ENCODE measurements around the gene DIP2A.

Gene DIP2A

DNA sequence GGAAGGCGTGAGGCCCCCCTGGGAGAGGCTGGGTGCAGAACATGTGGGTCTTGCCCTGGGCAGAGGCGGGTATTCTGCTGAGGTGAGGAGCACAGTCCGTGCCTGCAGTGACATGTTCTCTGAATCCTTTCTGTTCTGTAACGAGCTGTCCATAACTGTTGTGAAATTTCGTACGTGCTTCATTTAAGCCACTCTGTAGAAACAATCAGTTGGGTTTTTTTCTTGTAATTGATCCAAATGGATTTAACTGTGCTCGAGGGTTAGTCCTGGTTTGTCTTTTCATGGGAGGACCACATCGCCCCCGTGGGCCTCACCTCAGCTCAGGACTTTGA lies 45.4 kb upstream of the DIP2A start:
- Histone ChIP-seq H3K4me3 (ENCODE audit: low read length) (no peak overlapping the region), H3F3A (ENCODE audit: control insufficient read depth, insufficient read depth) (no peaks in the 10 kb centered on the region; the same call in 1 of the 2 replicates), H3K4me1 (ENCODE audit: control insufficient read depth, low read length) (no peaks in the 10 kb centered on the region), H3K9me3 (ENCODE audit: control insufficient read depth, insufficient read depth, low read length) (no peaks in the 10 kb centered on the region), H4K20me1 (ENCODE audit: control insufficient read depth, insufficient read depth, low read depth, low read length) (0 out of 2 replicates have a peak, but pooled peaks cover 4% of the 10 kb centered on the region), H3K27ac (ENCODE audit: low read depth, low read length) (no peak overlapping the region), H3K36me3 (ENCODE audit: control insufficient read depth, low read length) (peaks cover 44% of the 10 kb centered on the region), H3K79me2 (ENCODE audit: control insufficient read depth, low read length) (no peaks in the 10 kb centered on the region), H3K27me3 (ENCODE audit: control insufficient read depth, low read length) (no peaks in the 10 kb centered on the region), H3K9me2 (replicated peaks; ENCODE audit: control insufficient read depth, low read length) (no peaks in the 10 kb centered on the region), H3K4me2 (ENCODE audit: low read length) (no peak overlapping the region)
- TF ChIP-seq, protein P1, sequence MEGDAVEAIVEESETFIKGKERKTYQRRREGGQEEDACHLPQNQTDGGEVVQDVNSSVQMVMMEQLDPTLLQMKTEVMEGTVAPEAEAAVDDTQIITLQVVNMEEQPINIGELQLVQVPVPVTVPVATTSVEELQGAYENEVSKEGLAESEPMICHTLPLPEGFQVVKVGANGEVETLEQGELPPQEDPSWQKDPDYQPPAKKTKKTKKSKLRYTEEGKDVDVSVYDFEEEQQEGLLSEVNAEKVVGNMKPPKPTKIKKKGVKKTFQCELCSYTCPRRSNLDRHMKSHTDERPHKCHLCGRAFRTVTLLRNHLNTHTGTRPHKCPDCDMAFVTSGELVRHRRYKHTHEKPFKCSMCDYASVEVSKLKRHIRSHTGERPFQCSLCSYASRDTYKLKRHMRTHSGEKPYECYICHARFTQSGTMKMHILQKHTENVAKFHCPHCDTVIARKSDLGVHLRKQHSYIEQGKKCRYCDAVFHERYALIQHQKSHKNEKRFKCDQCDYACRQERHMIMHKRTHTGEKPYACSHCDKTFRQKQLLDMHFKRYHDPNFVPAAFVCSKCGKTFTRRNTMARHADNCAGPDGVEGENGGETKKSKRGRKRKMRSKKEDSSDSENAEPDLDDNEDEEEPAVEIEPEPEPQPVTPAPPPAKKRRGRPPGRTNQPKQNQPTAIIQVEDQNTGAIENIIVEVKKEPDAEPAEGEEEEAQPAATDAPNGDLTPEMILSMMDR (IDR thresholded peaks at IDR 0.05; ENCODE audit: low read depth, low read length, poor library complexity, severe bottlenecking): no peak

DNA sequence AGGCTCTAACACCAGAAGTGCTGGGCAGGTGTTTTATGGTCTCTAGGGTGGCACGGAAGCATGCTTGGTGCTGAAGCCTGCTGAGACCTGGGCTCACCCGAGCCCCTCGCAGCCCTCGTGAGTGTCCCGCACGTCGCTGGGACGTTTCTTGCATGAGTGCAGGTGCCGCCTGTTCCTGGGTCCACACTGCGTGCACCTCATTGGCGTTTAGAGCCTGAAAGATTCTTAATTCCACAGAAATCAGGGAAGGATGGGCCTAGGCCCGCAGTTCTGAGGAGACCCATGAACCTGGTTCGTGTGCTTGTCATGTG lies 43.8 kb upstream of the DIP2A start:
- Histone ChIP-seq H3K9me2 (replicated peaks; ENCODE audit: control insufficient read depth, low read length) (no peaks in the 10 kb centered on the region), H3F3A (ENCODE audit: control insufficient read depth, insufficient read depth) (no peaks in the 10 kb centered on the region; the same call in 1 of the 2 replicates), H3K27me3 (ENCODE audit: control insufficient read depth, low read length) (no peaks in the 10 kb centered on the region), H3K79me2 (ENCODE audit: control insufficient read depth, low read length) (no peaks in the 10 kb centered on the region), H3K4me2 (ENCODE audit: low read length) (no peak overlapping the region), H3K4me1 (ENCODE audit: control insufficient read depth, low read length) (no peaks in the 10 kb centered on the region), H4K20me1 (ENCODE audit: control insufficient read depth, insufficient read depth, low read depth, low read length) (0 out of 2 replicates have a peak, but pooled peaks cover 4% of the 10 kb centered on the region), H3K9me3 (ENCODE audit: control insufficient read depth, insufficient read depth, low read length) (no peaks in the 10 kb centered on the region), H3K4me3 (ENCODE audit: low read length) (no peak overlapping the region), H3K36me3 (ENCODE audit: control insufficient read depth, low read length) (peaks cover 46% of the 10 kb centered on the region), H3K27ac (ENCODE audit: low read depth, low read length) (no peak overlapping the region)
- TF ChIP-seq, protein P1 (IDR thresholded peaks at IDR 0.05; ENCODE audit: low read depth, low read length, poor library complexity, severe bottlenecking): no peak
- no peak for TF ChIP-seq EZH2phosphoT487 (IDR thresholded peaks at IDR 0.05; ENCODE audit: borderline replicate concordance, low read length)

DNA sequence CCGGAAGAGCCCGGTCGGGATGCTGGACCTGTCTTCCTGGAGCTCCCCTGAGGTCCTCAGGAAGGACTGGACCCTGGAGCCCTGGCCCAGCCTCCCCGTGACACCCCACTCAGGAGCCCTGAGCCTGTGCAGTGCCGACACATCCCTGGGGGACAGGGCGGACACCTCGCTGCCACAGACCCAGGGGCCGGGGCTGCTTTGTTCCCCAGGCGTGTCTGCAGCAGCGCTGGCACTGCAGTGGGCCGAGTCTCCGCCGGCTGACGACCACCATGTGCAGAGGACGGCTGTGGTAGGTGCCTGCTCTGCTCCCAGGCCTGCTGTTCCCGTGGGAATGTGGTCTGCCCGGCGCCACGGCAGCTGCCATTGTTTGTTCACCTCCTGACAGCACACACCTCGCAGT lies 42.1 kb upstream of the DIP2A start:
- H3K4me2 ChIP-seq (ENCODE audit: low read length): no peak overlapping the region

More for the DNA sequence above, 42.1 kb upstream of the DIP2A start:
- H3K27ac ChIP-seq (ENCODE audit: low read depth, low read length): no peak overlapping the region
- H3K4me1 ChIP-seq (ENCODE audit: control insufficient read depth, low read length): no peaks in the 10 kb centered on the region
- H3K9me3 ChIP-seq (ENCODE audit: control insufficient read depth, insufficient read depth, low read length): no peaks in the 10 kb centered on the region
- no peaks in the 10 kb centered on the region for H3K79me2 ChIP-seq (ENCODE audit: control insufficient read depth, low read length)
- H4K20me1 ChIP-seq (ENCODE audit: control insufficient read depth, insufficient read depth, low read depth, low read length): no peaks in the 10 kb centered on the region
- H3K4me3 ChIP-seq (ENCODE audit: low read length): no peak overlapping the region
- H3K9me2 ChIP-seq (replicated peaks; ENCODE audit: control insufficient read depth, low read length): no peaks in the 10 kb centered on the region
- H3K27me3 ChIP-seq (ENCODE audit: control insufficient read depth, low read length): no peaks in the 10 kb centered on the region
- TF ChIP-seq, protein P1 (IDR thresholded peaks at IDR 0.05; ENCODE audit: low read depth, low read length, poor library complexity, severe bottlenecking): no peak
- no peak for TF ChIP-seq EZH2phosphoT487 (IDR thresholded peaks at IDR 0.05; ENCODE audit: borderline replicate concordance, low read length)
- H3K36me3 ChIP-seq (ENCODE audit: control insufficient read depth, low read length): peaks cover 48% of the 10 kb centered on the region
- no peaks in the 10 kb centered on the region; the same call in 1 of the 2 replicates for H3F3A ChIP-seq (ENCODE audit: control insufficient read depth, insufficient read depth)
